ENCODE data around the gene ZBTB20.

- no peak for TF ChIP-seq CTCF (IDR thresholded peaks at IDR 0.05)
- TF ChIP-seq POLR2A (IDR thresholded peaks at IDR 0.05): no peak
These were observed 46.3 kb downstream of the ZBTB20 start for GRCh38 chr3:115100806-115101205.

Measured in thyroid gland (tissue), 4 donors.